CD4-positive, alpha-beta T cell (primary cell): ENCODE measurements around the gene GNAZ. TPM values are rescaled to one million over a fixed set of nuclear protein-coding genes. Genes with fewer than 3 reads are reported as not detected.

ENCODE experiments used
- ATAC-seq: fragments of 200-7000 bp; cut with Tn5 transposase; one replicate; pipeline ENCODE4 v1.10.0; 2022; ENCODE audit warnings: mild to moderate bottlenecking; ENCODE audit not compliant: poor library complexity
- CTCF ChIA-PET: fragments of 350-600 bp; sonication (Branson Sonifier 250); formaldehyde crosslinking; loops from one replicate; lab custom pipeline; 2021; ENCODE audit warnings: antibody characterized with exemption, inconsistent platforms; lab: Charles Lee
- POLR2A ChIA-PET: fragments of 350-600 bp; sonication (Branson Sonifier 250); formaldehyde crosslinking; loops from one replicate; lab custom pipeline; 2021; ENCODE audit warnings: antibody characterized with exemption, inconsistent platforms; lab: Charles Lee
- DNase-seq, 14 experiments: peaks; one replicate each; pipeline ENCODE4 v3.0.0-alpha.2; 2013 to 2020; ENCODE audit warnings: mixed read lengths in 2 of 14
- H3K27ac ChIP-seq, 2 donors: one replicate each; pipeline versions ENCODE4 v1.5.1 to v1.7.0; 2013; ENCODE audit warnings: low read length in 2 of 2, low read depth in 1 of 2, mild to moderate bottlenecking in 1 of 2
- H3K27me3 ChIP-seq, 2 experiments: 1 replicate in 1 of 2; 2 replicates in 1 of 2; pipeline versions ENCODE4 v1.6.1 to v1.7.0; 2013; ENCODE audit warnings: low read length in 2 of 2, control low read depth in 1 of 2, mild to moderate bottlenecking in 1 of 2, moderate library complexity in 1 of 2; ENCODE audit not compliant: insufficient read depth in 2 of 2, control insufficient read depth in 1 of 2
- H3K36me3 ChIP-seq: one replicate; pipeline ENCODE4 v1.6.1; 2013; ENCODE audit warnings: low read length, control low read depth; ENCODE audit not compliant: insufficient read depth
- H3K4me1 ChIP-seq: one replicate; pipeline ENCODE4 v1.6.1; 2013; ENCODE audit warnings: low read length, control low read depth; ENCODE audit not compliant: insufficient read depth
- H3K4me3 ChIP-seq: one replicate; pipeline ENCODE4 v1.5.1; 2013; ENCODE audit warnings: mild to moderate bottlenecking, low read length, moderate library complexity
- H3K9me3 ChIP-seq, 2 experiments: 1 replicate in 1 of 2; 2 replicates in 1 of 2; pipeline versions ENCODE4 v1.6.1 to v1.7.0; 2013; ENCODE audit warnings: low read length in 2 of 2, mild to moderate bottlenecking in 2 of 2, control low read depth in 1 of 2, moderate library complexity in 1 of 2; ENCODE audit not compliant: control insufficient read depth in 1 of 2, insufficient read depth in 1 of 2
- H3K27ac Mint-ChIP-seq: one replicate; pipeline ENCODE4 v1.8.0; 2020; ENCODE audit warnings: mixed read lengths
- H3K27me3 Mint-ChIP-seq: one replicate; pipeline ENCODE4 v1.8.0; 2021; ENCODE audit warnings: mixed read lengths
- H3K36me3 Mint-ChIP-seq: one replicate; pipeline ENCODE4 v1.8.0; 2021; ENCODE audit warnings: low read depth, mixed read lengths
- H3K4me1 Mint-ChIP-seq: one replicate; pipeline ENCODE4 v1.8.0; 2021; ENCODE audit warnings: low read depth, mixed read lengths
- H3K4me3 Mint-ChIP-seq: one replicate; pipeline ENCODE4 v1.8.0; 2020; ENCODE audit warnings: mild to moderate bottlenecking, mixed read lengths
- H3K9me3 Mint-ChIP-seq: one replicate; pipeline ENCODE4 v1.8.0; 2020; ENCODE audit warnings: mixed read lengths
- intact Hi-C, 2 experiments: fragments of 100-400 bp; cut with DNase I in 1 of 2; cut with micrococcal nuclease in 1 of 2; formaldehyde crosslinking; loops; one replicate each; pipeline versions ENCODE4 v1.15.1 to v1.9.0; 2023 to 2025; cut with DNase I, micrococcal nuclease
- total RNA-seq, 174 experiments: library from RNA in 2 of 174; stranded (reverse) in 2 of 174; gene quantifications; one replicate each; pipeline ENCODE4 v1.2.3 and lab custom pipeline; 2021 to 2026
- TF ChIP-seq, protein P1 (sequence below): fragments of 200-600 bp; IDR thresholded peaks from one replicate; pipeline ENCODE4 v1.8.0; 2022; ENCODE audit warnings: antibody characterized with exemption, mild to moderate bottlenecking

The GNAZ gene
- total RNA-seq, 2 experiments from 2014 or later, result 0.20 to 0.38 TPM

DNA sequence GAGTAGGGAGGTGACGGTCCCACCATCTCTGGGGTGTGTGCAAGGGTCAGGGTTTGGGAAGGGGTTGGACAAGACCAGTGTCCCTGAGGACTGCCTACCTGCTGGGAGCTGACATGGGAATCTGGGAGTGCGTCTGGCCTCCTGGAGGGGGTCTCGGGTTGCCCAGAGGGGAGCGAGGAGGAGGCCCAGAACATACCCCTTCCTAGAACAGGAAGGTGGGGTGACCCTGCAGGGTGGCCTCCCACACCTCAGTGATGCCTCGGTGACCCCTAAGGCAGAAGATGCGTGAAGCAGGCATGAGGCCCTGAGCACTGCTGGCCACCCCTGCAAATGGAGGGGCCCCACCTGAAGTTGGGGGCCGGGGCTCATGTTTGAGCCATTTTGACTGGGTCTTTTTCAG is 45.0 kb downstream of the GNAZ start:
- no peak for DNase-seq
- no peak for ATAC-seq
- no peaks in the 10 kb centered on the region for H3K27me3 Mint-ChIP-seq
- H3K36me3 ChIP-seq, result no peaks in the 10 kb centered on the region
- no peak overlapping the region for H3K27ac ChIP-seq
- peaks cover 12% of the 10 kb centered on the region for H3K4me1 Mint-ChIP-seq
- ChIA-PET CTCF (no interaction called here), POLR2A (no interaction called here)
- no peaks in the 10 kb centered on the region for H3K27me3 ChIP-seq
- H3K9me3 Mint-ChIP-seq, result no peaks in the 10 kb centered on the region
- H3K36me3 Mint-ChIP-seq, result no peaks in the 10 kb centered on the region
- no peak overlapping the region for H3K4me3 ChIP-seq
- H3K4me1 ChIP-seq, result peaks cover 18% of the 10 kb centered on the region
- H3K9me3 ChIP-seq, result no peaks in the 10 kb centered on the region
- intact Hi-C loops, result no loop called here
- no peak overlapping the region for H3K27ac Mint-ChIP-seq
- no peak overlapping the region for H3K4me3 Mint-ChIP-seq
- TF ChIP-seq, protein P1, sequence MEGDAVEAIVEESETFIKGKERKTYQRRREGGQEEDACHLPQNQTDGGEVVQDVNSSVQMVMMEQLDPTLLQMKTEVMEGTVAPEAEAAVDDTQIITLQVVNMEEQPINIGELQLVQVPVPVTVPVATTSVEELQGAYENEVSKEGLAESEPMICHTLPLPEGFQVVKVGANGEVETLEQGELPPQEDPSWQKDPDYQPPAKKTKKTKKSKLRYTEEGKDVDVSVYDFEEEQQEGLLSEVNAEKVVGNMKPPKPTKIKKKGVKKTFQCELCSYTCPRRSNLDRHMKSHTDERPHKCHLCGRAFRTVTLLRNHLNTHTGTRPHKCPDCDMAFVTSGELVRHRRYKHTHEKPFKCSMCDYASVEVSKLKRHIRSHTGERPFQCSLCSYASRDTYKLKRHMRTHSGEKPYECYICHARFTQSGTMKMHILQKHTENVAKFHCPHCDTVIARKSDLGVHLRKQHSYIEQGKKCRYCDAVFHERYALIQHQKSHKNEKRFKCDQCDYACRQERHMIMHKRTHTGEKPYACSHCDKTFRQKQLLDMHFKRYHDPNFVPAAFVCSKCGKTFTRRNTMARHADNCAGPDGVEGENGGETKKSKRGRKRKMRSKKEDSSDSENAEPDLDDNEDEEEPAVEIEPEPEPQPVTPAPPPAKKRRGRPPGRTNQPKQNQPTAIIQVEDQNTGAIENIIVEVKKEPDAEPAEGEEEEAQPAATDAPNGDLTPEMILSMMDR, result no peak

DNA sequence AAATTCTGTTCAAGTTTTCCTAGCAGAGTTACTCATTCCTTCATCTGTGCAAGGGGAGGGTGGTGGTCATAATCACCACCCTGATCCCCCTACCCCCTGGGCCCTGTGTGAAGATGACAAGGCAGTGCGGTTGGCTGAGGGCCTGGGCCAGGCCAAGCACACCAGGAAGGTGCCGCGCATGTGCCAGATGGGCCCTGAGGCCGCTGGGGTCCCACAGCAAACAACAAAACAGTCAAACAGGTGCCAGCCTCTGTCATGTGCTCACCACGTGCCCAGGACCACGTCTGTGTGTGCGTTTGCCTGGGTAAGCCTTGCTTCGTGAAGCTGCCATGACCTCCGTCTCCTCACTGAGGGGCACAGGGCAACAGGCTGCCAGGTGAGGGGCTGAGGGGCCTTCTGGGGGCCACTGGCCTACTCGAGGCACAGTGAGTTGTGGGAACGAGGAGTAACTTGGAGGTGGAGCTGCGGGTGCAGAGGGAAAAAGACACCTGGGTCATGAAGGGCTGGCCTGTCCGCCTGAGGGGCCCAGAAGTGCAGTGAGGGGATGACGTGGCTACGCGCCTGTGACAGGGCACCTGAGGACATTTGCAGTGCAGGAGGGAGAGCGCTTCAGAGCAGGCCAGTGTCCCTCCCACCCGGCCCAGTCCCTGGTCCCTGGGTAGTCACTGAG is 45.6 kb downstream of the GNAZ start:
- Histone ChIP-seq H3K27ac (no peak overlapping the region), H3K9me3 (no peaks in the 10 kb centered on the region), H3K36me3 (no peaks in the 10 kb centered on the region), H3K27me3 (no peaks in the 10 kb centered on the region), H3K4me3 (no peak overlapping the region), H3K4me1 (peaks cover 21% of the 10 kb centered on the region)
- ChIA-PET POLR2A (no interaction called here), CTCF (no interaction called here)
- H3K4me1 Mint-ChIP-seq, result peaks cover 12% of the 10 kb centered on the region
- no peaks in the 10 kb centered on the region for H3K36me3 Mint-ChIP-seq
- ATAC-seq (no peak), DNase-seq (no peak)
- H3K27ac Mint-ChIP-seq, result peak overlapping the region; percentile 36
- TF ChIP-seq, protein P1, result no peak
- no peaks in the 10 kb centered on the region for H3K9me3 Mint-ChIP-seq
- no peaks in the 10 kb centered on the region for H3K27me3 Mint-ChIP-seq
- intact Hi-C loops, result no loop called here
- H3K4me3 Mint-ChIP-seq, result no peak overlapping the region

DNA sequence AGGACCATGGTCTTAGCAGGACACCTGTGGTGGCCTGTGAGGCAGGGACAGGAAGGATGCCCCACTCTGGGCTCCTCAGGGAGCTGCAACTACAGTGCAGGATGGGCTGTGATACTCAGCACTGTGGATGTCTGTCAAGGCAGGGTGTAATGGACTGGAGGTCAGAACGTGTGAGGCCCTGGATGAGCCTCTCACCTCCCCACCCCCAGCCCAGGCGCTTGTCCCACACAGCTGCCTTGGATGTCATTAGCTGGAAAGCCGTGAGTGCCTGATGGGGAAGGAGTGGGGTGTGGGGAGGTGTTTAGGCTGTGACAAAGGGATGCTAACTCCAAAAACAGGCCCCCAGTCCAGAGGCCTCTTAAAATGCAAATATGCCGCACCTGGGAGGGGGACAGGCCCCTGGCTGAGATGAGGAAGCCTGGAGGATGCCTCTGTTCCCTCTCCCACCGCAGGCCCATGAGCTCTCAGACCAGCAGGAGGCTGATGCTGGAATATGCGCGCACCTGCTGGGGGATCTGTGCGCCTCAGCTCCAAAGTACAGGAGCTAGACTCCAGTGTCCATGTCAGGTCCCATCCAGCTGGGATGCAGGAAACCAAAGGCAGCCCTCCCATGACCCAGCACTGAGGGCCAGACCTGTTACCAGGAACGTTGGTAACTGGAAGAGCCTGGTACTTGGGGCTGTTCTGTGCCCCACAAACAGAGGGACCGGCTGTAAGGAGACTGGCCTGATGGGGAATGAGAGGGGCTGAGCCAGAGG is 46.4 kb downstream of the GNAZ start:
- Histone ChIP-seq H3K36me3 (no peaks in the 10 kb centered on the region), H3K9me3 (no peaks in the 10 kb centered on the region), H3K4me3 (no peak overlapping the region), H3K4me1 (peaks cover 21% of the 10 kb centered on the region), H3K27ac (no peak overlapping the region), H3K27me3 (no peaks in the 10 kb centered on the region)
- Mint-ChIP-seq H3K27ac (no peak overlapping the region), H3K4me1 (peaks cover 12% of the 10 kb centered on the region), H3K9me3 (no peaks in the 10 kb centered on the region), H3K4me3 (no peak overlapping the region), H3K36me3 (no peaks in the 10 kb centered on the region), H3K27me3 (no peaks in the 10 kb centered on the region)
- intact Hi-C loops, result no loop called here
- no peak for DNase-seq
- ATAC-seq, result no peak
- CTCF ChIA-PET, result no interaction called here
- POLR2A ChIA-PET, result no interaction called here
- TF ChIP-seq, protein P1, result no peak
